CD1c-positive myeloid dendritic cell (primary cell): Measurements from ENCODE around the gene SF3A1.
"Not testable (repeated sequence)": the region's sequence is repeated elsewhere in the genome, so short reads cannot be mapped to it uniquely, and the experiment has no call there.

ENCODE experiments used
- DNase-seq: peaks from one replicate; pipeline ENCODE4 v3.0.0-alpha.2; 2016; ENCODE audit errors: extremely low spot score

The SF3A1 gene

GRCh38 chr22:30356449-30357235 lies at the start of gene SF3A1, which contains the start of gene CCDC157:
Gene SF3A1, minus strand, starts transcription at chr22:30356894. Its CDS starts 102 bp downstream, at chr22:30356792.
Gene CCDC157, plus strand, starts transcription at chr22:30357007. Its CDS starts 8,994 bp downstream, at chr22:30366001.
- peak; percentile 96 for DNase-seq

GRCh38 chr22:30406400-30406799 lies 49.7 kb upstream of the SF3A1 start:
- DNase-seq, result no peak

GRCh38 chr22:30405731-30406130 lies 49.0 kb upstream of the SF3A1 start:
- DNase-seq, result no peak

GRCh38 chr22:30404307-30404706 lies 47.6 kb upstream of the SF3A1 start:
- DNase-seq, result no peak

- DNase-seq, result not testable (repeated sequence)
Measured at GRCh38 chr22:30402766-30403104, 46.0 kb upstream of the SF3A1 start.

- DNase-seq, result peak; percentile 41
Measured at GRCh38 chr22:30402028-30402765, 45.5 kb upstream of the SF3A1 start.

- DNase-seq, result not testable (repeated sequence)
Measured at GRCh38 chr22:30401024-30401423, 44.3 kb upstream of the SF3A1 start.

- DNase-seq, result no peak
Measured at GRCh38 chr22:30400159-30400558, 43.5 kb upstream of the SF3A1 start.

GRCh38 chr22:30399718-30400117 lies 43.0 kb upstream of the SF3A1 start:
- no peak for DNase-seq

- DNase-seq, result no peak
Measured at GRCh38 chr22:30398685-30399680, 42.3 kb upstream of the SF3A1 start.

GRCh38 chr22:30397656-30398635 lies 41.3 kb upstream of the SF3A1 start:
- no peak for DNase-seq

GRCh38 chr22:30396871-30397655 lies 40.4 kb upstream of the SF3A1 start, which contains the start of gene SEC14L2:
Gene SEC14L2, plus strand, starts transcription at chr22:30397018. Its CDS starts 99 bp downstream, at chr22:30397117.
- peak; percentile 49 for DNase-seq

- no peak for DNase-seq
Measured at GRCh38 chr22:30393885-30394284, 37.2 kb upstream of the SF3A1 start.

- DNase-seq, result no peak
Measured at GRCh38 chr22:30393322-30393680, 36.6 kb upstream of the SF3A1 start.

GRCh38 chr22:30392661-30393321 lies 36.1 kb upstream of the SF3A1 start:
- no peak for DNase-seq

GRCh38 chr22:30390974-30391691 lies 34.4 kb upstream of the SF3A1 start:
- peak; percentile 86 for DNase-seq

GRCh38 chr22:30386960-30387827 lies 30.5 kb upstream of the SF3A1 start, which contains the start of gene RNF215:
Gene RNF215, minus strand, starts transcription at chr22:30387411. Its CDS starts 98 bp downstream, at chr22:30387313.
- DNase-seq, result peak; percentile 92
